Activated CD4-positive, alpha-beta T cell treated with anti-CD3 and anti-CD28 coated beads, Interleukin-2, amount 50 U/mL, for 4 hours (primary cell): Measurements from ENCODE around the gene MC1R.
"Not testable (repeated sequence)": the region's sequence is repeated elsewhere in the genome, so short reads cannot be mapped to it uniquely, and the experiment has no call there.

Experiments used
- DNase-seq, 2 experiments: peaks; one replicate each; pipeline ENCODE4 v3.0.0-alpha.2; 2020

The MC1R gene

GRCh38 chr16:89918453-89919347 lies at the start of gene MC1R:
Gene MC1R, plus strand, starts transcription at chr16:89918862. Its CDS starts 397 bp downstream, at chr16:89919259.
- no peak for DNase-seq

- no peak for DNase-seq
These were observed 48.8 kb upstream of the MC1R start for GRCh38 chr16:89869911-89870310.

GRCh38 chr16:89870440-89870839 lies 48.2 kb upstream of the MC1R start:
- no peak for DNase-seq

GRCh38 chr16:89871895-89872294 lies 46.8 kb upstream of the MC1R start:
- DNase-seq, result no peak

- DNase-seq, result peak; percentile 81 to 83
These were observed 45.3 kb upstream of the MC1R start, which contains the start of gene TCF25 for GRCh38 chr16:89873109-89873971. Gene TCF25, plus strand, starts transcription at chr16:89873592. Its CDS starts 76 bp downstream, at chr16:89873668.

- DNase-seq, result peak; percentile 94 to 95
These were observed 44.5 kb upstream of the MC1R start for GRCh38 chr16:89873972-89874689.

- DNase-seq, result not testable (repeated sequence)
These were observed 39.5 kb upstream of the MC1R start for GRCh38 chr16:89879123-89879522.

GRCh38 chr16:89880477-89881367 lies 37.9 kb upstream of the MC1R start:
- DNase-seq, result no peak

- no peak for DNase-seq
These were observed 37.3 kb upstream of the MC1R start for GRCh38 chr16:89881368-89881730.

- DNase-seq, result no peak
These were observed 35.2 kb upstream of the MC1R start for GRCh38 chr16:89883346-89884040.

GRCh38 chr16:89884041-89884421 lies 34.6 kb upstream of the MC1R start:
- no peak for DNase-seq

- no peak for DNase-seq
These were observed 31.4 kb upstream of the MC1R start for GRCh38 chr16:89887243-89887642.

GRCh38 chr16:89890200-89890599 lies 28.5 kb upstream of the MC1R start:
- peak in 1 of 2 experiments; percentile 11 for DNase-seq

- no peak for DNase-seq
These were observed 27.6 kb upstream of the MC1R start for GRCh38 chr16:89890886-89891657.

GRCh38 chr16:89892055-89892630 lies 26.5 kb upstream of the MC1R start:
- DNase-seq, result no peak

GRCh38 chr16:89892635-89893034 lies 26.0 kb upstream of the MC1R start:
- DNase-seq, result no peak

GRCh38 chr16:89893642-89894548 lies 24.8 kb upstream of the MC1R start:
- no peak for DNase-seq

- DNase-seq, result no peak
These were observed 23.0 kb upstream of the MC1R start for GRCh38 chr16:89895482-89896250.
